22Rv1 (cell line): ENCODE results near the gene MSX1.

Source experiments
- ZFX ChIP-seq: fragments of 450-650 bp; IDR thresholded peaks from 2 replicates; pipeline ENCODE4 v1.6.1; 2017; ENCODE audit warnings: antibody characterized with exemption, borderline replicate concordance
- TF ChIP-seq, protein P1 (sequence below): fragments of 450-650 bp; IDR thresholded peaks from 2 replicates; pipeline ENCODE4 v1.5.1; 2017; ENCODE audit warnings: mild to moderate bottlenecking

DNA sequence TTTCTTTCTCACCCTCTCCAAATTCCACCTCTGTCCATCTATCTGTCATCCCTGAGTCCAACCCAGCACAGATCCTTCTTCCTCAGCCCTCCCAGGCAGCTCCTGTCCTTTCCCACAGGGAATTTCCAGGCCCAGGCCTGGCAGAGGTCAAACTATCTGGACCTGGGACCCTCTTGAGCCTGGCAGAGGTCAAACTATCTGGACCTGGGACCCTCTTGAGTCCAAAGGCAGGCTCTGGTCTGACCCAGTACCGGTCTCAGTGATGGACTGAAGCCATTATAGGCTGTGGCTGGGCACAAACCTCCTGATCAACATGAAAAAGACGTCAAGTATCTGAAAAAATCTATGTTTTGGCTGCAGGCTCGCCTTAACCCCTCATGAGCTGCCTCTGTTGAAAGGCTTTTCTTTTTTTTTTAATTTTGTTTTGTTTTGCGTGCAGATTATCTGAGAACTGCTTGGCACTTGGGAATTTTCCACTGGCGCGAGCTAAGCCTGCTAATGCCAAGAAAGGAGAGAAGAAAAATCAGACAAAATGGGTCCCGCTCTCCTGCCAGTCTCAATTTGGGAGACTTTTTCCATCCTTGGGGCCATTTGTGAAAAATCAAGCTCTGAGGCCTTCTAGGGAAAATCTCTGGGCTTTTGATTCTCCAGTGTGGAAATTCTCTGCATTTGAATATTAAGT lies 31.2 kb downstream of the MSX1 start:
- TF ChIP-seq, protein P1, sequence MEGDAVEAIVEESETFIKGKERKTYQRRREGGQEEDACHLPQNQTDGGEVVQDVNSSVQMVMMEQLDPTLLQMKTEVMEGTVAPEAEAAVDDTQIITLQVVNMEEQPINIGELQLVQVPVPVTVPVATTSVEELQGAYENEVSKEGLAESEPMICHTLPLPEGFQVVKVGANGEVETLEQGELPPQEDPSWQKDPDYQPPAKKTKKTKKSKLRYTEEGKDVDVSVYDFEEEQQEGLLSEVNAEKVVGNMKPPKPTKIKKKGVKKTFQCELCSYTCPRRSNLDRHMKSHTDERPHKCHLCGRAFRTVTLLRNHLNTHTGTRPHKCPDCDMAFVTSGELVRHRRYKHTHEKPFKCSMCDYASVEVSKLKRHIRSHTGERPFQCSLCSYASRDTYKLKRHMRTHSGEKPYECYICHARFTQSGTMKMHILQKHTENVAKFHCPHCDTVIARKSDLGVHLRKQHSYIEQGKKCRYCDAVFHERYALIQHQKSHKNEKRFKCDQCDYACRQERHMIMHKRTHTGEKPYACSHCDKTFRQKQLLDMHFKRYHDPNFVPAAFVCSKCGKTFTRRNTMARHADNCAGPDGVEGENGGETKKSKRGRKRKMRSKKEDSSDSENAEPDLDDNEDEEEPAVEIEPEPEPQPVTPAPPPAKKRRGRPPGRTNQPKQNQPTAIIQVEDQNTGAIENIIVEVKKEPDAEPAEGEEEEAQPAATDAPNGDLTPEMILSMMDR: no peak
- TF ChIP-seq ZFX: no peak
